HL-60 (cell line): ENCODE measurements around the gene HNRNPL.

Source experiments
- GABPA ChIP-seq: IDR thresholded peaks from 2 replicates; pipeline ENCODE4 v1.6.1; 2012; ENCODE audit warnings: low read depth
- POLR2AphosphoS5 ChIP-seq: IDR thresholded peaks from 2 replicates; pipeline ENCODE4 v1.6.1; 2012; ENCODE audit warnings: low read depth
- TF ChIP-seq, protein P1 (sequence below): IDR thresholded peaks from one replicate; pipeline ENCODE4 v1.5.1; 2011; ENCODE audit warnings: low read length, control low read depth, inconsistent platforms; ENCODE audit not compliant: insufficient read depth
- TF ChIP-seq, protein P2 (sequence below): IDR thresholded peaks from 2 replicates; pipeline ENCODE4 v1.6.1; 2012; ENCODE audit warnings: low read depth; ENCODE audit not compliant: insufficient replicate concordance

DNA sequence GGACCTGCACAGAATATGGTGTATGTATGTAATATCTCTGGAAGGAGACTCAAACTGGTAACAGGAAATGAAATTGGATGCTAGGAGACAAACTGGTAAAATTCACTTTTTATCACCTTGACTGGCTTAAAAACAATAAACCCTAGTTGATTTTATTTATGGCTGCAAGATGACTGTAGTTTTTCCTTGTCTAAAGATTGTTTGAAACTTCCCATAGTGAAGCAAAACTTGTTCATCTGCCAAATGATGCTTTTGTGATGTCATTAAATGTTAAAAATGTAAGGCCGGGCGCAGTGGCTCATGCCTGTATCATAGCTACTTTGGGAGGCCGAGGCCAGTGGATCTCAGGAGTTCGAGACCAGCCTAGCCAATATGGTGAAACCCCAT is 15.7 kb downstream of the HNRNPL start:
- TF ChIP-seq, protein P1, sequence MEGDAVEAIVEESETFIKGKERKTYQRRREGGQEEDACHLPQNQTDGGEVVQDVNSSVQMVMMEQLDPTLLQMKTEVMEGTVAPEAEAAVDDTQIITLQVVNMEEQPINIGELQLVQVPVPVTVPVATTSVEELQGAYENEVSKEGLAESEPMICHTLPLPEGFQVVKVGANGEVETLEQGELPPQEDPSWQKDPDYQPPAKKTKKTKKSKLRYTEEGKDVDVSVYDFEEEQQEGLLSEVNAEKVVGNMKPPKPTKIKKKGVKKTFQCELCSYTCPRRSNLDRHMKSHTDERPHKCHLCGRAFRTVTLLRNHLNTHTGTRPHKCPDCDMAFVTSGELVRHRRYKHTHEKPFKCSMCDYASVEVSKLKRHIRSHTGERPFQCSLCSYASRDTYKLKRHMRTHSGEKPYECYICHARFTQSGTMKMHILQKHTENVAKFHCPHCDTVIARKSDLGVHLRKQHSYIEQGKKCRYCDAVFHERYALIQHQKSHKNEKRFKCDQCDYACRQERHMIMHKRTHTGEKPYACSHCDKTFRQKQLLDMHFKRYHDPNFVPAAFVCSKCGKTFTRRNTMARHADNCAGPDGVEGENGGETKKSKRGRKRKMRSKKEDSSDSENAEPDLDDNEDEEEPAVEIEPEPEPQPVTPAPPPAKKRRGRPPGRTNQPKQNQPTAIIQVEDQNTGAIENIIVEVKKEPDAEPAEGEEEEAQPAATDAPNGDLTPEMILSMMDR: no peak
- TF ChIP-seq, protein P2, sequence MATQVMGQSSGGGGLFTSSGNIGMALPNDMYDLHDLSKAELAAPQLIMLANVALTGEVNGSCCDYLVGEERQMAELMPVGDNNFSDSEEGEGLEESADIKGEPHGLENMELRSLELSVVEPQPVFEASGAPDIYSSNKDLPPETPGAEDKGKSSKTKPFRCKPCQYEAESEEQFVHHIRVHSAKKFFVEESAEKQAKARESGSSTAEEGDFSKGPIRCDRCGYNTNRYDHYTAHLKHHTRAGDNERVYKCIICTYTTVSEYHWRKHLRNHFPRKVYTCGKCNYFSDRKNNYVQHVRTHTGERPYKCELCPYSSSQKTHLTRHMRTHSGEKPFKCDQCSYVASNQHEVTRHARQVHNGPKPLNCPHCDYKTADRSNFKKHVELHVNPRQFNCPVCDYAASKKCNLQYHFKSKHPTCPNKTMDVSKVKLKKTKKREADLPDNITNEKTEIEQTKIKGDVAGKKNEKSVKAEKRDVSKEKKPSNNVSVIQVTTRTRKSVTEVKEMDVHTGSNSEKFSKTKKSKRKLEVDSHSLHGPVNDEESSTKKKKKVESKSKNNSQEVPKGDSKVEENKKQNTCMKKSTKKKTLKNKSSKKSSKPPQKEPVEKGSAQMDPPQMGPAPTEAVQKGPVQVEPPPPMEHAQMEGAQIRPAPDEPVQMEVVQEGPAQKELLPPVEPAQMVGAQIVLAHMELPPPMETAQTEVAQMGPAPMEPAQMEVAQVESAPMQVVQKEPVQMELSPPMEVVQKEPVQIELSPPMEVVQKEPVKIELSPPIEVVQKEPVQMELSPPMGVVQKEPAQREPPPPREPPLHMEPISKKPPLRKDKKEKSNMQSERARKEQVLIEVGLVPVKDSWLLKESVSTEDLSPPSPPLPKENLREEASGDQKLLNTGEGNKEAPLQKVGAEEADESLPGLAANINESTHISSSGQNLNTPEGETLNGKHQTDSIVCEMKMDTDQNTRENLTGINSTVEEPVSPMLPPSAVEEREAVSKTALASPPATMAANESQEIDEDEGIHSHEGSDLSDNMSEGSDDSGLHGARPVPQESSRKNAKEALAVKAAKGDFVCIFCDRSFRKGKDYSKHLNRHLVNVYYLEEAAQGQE: no peak
- TF ChIP-seq POLR2AphosphoS5 (no peak), GABPA (no peak)
